Ishikawa (cell line): ENCODE measurements around the gene YAP1.

Experiments used
- CEBPB ChIP-seq: IDR thresholded peaks from 2 replicates; pipeline ENCODE4 v1.6.1; 2012
- EGR1 ChIP-seq: IDR thresholded peaks from 2 replicates; pipeline ENCODE4 v1.6.1; 2012
- EP300 ChIP-seq: IDR thresholded peaks from 2 replicates; pipeline ENCODE4 v1.6.1; 2012; ENCODE audit warnings: borderline replicate concordance
- MAX ChIP-seq: IDR thresholded peaks from 2 replicates; pipeline ENCODE4 v1.6.1; 2012
- NFIC ChIP-seq: IDR thresholded peaks from 2 replicates; pipeline ENCODE4 v1.6.1; 2012
- RAD21 ChIP-seq: IDR thresholded peaks from 2 replicates; pipeline ENCODE4 v1.6.1; 2012; ENCODE audit warnings: low read depth
- REST ChIP-seq: IDR thresholded peaks from 2 replicates; pipeline ENCODE4 v1.6.1; 2012; ENCODE audit warnings: low read depth, mild to moderate bottlenecking
- TAF1 ChIP-seq: IDR thresholded peaks from 2 replicates; pipeline ENCODE4 v1.6.1; 2012; ENCODE audit warnings: low read depth, mild to moderate bottlenecking
- TCF12 ChIP-seq: IDR thresholded peaks from 2 replicates; pipeline ENCODE4 v1.6.1; 2012; ENCODE audit warnings: low read depth
- TEAD4 ChIP-seq: IDR thresholded peaks from 2 replicates; pipeline ENCODE4 v1.6.1; 2012
- USF1 ChIP-seq: IDR thresholded peaks from 2 replicates; pipeline ENCODE4 v1.6.1; 2012
- YY1 ChIP-seq: IDR thresholded peaks from 2 replicates; pipeline ENCODE4 v1.6.1; 2012; ENCODE audit warnings: low read depth
- ZBTB7A ChIP-seq: IDR thresholded peaks from 2 replicates; pipeline ENCODE4 v1.6.1; 2012; ENCODE audit warnings: low read depth

- no peak for TF ChIP-seq TCF12
- TF ChIP-seq REST: no peak
- TF ChIP-seq TEAD4: no peak
- no peak for TF ChIP-seq NFIC
- no peak for TF ChIP-seq ZBTB7A
- no peak for TF ChIP-seq MAX
- TF ChIP-seq RAD21: no peak
- TF ChIP-seq TAF1: no peak
- TF ChIP-seq YY1: no peak
- no peak for TF ChIP-seq USF1
- no peak for TF ChIP-seq EGR1
- TF ChIP-seq EP300: no peak
- TF ChIP-seq CEBPB: no peak
Observed at GRCh38 chr11:102138670-102139069, 28.4 kb downstream of the YAP1 start.
